ENCODE measurements around the gene SMG6.

DNA sequence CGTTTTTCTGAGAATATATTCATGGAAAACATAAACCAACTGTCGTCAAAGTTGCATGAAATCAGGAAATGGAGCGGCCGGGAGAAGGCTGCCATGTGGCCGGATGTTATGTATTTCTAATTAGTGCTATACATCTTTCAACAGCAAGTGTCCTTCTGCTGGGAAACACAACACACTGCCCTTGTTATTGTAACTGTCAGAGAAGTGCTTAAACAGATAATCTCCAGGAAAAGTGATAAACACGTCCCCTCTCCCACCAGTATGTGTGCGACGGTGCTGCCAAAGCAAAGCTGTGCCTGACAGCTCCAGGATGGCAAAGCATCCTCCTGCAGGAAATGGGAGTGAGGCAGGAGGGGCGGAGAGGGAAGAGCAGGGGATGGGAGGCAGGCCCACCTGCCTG is 111.8 kb downstream of the SMG6 start:
- TF ChIP-seq, protein P1, sequence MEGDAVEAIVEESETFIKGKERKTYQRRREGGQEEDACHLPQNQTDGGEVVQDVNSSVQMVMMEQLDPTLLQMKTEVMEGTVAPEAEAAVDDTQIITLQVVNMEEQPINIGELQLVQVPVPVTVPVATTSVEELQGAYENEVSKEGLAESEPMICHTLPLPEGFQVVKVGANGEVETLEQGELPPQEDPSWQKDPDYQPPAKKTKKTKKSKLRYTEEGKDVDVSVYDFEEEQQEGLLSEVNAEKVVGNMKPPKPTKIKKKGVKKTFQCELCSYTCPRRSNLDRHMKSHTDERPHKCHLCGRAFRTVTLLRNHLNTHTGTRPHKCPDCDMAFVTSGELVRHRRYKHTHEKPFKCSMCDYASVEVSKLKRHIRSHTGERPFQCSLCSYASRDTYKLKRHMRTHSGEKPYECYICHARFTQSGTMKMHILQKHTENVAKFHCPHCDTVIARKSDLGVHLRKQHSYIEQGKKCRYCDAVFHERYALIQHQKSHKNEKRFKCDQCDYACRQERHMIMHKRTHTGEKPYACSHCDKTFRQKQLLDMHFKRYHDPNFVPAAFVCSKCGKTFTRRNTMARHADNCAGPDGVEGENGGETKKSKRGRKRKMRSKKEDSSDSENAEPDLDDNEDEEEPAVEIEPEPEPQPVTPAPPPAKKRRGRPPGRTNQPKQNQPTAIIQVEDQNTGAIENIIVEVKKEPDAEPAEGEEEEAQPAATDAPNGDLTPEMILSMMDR (IDR thresholded peaks at IDR 0.05), result no peak
- no peak for TF ChIP-seq RCOR1 (IDR thresholded peaks at IDR 0.05; ENCODE audit: low read length)
- TF ChIP-seq RFX5 (IDR thresholded peaks at IDR 0.05; ENCODE audit: low read length), result no peak
- TF ChIP-seq FOSL2 (IDR thresholded peaks at IDR 0.05; ENCODE audit: borderline replicate concordance, low read depth), result no peak
- no peak for TF ChIP-seq EZH2phosphoT487 (IDR thresholded peaks at IDR 0.05; ENCODE audit: borderline replicate concordance, low read depth)
- TF ChIP-seq MEF2A (IDR thresholded peaks at IDR 0.05; ENCODE audit: borderline replicate concordance, low read depth), result no peak
